Measurements from ENCODE around the gene AQP3. TPM values are rescaled to one million over a fixed set of nuclear protein-coding genes. Genes with fewer than 3 reads are reported as not detected.

The AQP3 gene
- total and polyA plus RNA-seq, 2 of the 8 experiments (the other 6 are each of a cell fraction or from before 2014, with no cell fraction given) = 2.6 to 7.6 TPM

DNA sequence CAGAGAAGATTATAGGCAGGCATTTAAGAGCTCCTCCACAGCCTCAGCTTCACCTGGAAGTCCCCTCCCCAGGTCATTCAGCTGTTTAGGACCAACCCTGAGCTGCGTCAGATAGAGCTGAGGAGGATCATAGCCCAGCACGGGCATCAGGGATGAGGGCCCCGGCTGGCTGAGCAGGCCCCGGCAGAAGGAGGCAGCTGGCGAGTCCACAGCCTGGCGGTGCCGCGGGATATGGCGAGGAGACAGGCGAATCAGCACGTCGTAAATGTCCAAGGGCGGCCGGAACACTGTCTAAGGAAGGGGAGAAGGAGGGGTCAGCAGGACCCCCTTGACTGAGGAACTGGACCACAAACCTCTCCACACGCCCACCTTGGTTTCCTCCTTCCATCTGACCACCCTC is 15.8 kb upstream of the AQP3 start (continued):
- no peak for TF ChIP-seq CHD7 (IDR thresholded peaks at IDR 0.05; ENCODE audit: insufficient replicate concordance, low read length)
- no peak for TF ChIP-seq KDM5A (IDR thresholded peaks at IDR 0.05; ENCODE audit: low read length)
- TF ChIP-seq PHF8 (conservative IDR thresholded peaks at IDR 0.05; ENCODE audit: low read depth, low read length) = no peak
- no peak for TF ChIP-seq ATF2 (IDR thresholded peaks at IDR 0.05; ENCODE audit: low read length)
- TF ChIP-seq CBX8 (IDR thresholded peaks at IDR 0.05; ENCODE audit: borderline replicate concordance, low read depth, low read length) = no peak
- TF ChIP-seq EGR1 (IDR thresholded peaks at IDR 0.05; ENCODE audit: borderline replicate concordance, low read depth, low read length) = no peak
